GM21381 (cell line): ENCODE results near the gene FILIP1L.

Experiments
- ATAC-seq: cut with Tn5 transposase; IDR thresholded peaks from one replicate; pipeline ENCODE4 v1.9.1; 2021; ENCODE audit warnings: mild to moderate bottlenecking, moderate library complexity; ENCODE audit not compliant: unreplicated experiment

FILIP1L gene

GRCh38 chr3:99955773-99956562, 158.3 kb downstream of the FILIP1L start:
- no peak for ATAC-seq

- no peak for ATAC-seq
Measured at GRCh38 chr3:99954914-99955644, 159.2 kb downstream of the FILIP1L start.

GRCh38 chr3:99953596-99953995, 160.7 kb downstream of the FILIP1L start:
- no peak for ATAC-seq

- no peak for ATAC-seq
Measured at GRCh38 chr3:99952306-99952705, 162.0 kb downstream of the FILIP1L start.

GRCh38 chr3:99951701-99952100, 162.6 kb downstream of the FILIP1L start:
- no peak for ATAC-seq

GRCh38 chr3:99950921-99951320, 163.4 kb downstream of the FILIP1L start:
- no peak for ATAC-seq

GRCh38 chr3:99949956-99950670, 164.2 kb downstream of the FILIP1L start:
- ATAC-seq = no peak

- no peak for ATAC-seq
Measured at GRCh38 chr3:99948467-99949089, 165.7 kb downstream of the FILIP1L start.

GRCh38 chr3:99947356-99947755, 166.9 kb downstream of the FILIP1L start:
- no peak for ATAC-seq

GRCh38 chr3:99945328-99945995, 168.8 kb downstream of the FILIP1L start:
- ATAC-seq = no peak

- no peak for ATAC-seq
Measured at GRCh38 chr3:99943931-99944761, 170.2 kb downstream of the FILIP1L start.

- ATAC-seq = no peak
Measured at GRCh38 chr3:99941211-99941610, 173.1 kb downstream of the FILIP1L start.

- no peak for ATAC-seq
Measured at GRCh38 chr3:99940350-99940749, 174.0 kb downstream of the FILIP1L start.

GRCh38 chr3:99939876-99940275, 174.4 kb downstream of the FILIP1L start:
- no peak for ATAC-seq

- ATAC-seq = no peak
Measured at GRCh38 chr3:99938270-99938911, 175.9 kb downstream of the FILIP1L start.

GRCh38 chr3:99934975-99935797, 179.1 kb downstream of the FILIP1L start:
- ATAC-seq = no peak

GRCh38 chr3:99933971-99934750, 180.1 kb downstream of the FILIP1L start:
- no peak for ATAC-seq

- ATAC-seq = no peak
Measured at GRCh38 chr3:99931059-99931458, 183.2 kb downstream of the FILIP1L start.
